HepG2 (cell line): ENCODE data around the gene DCTN3.

Experiments
- CEBPG ChIP-seq: IDR thresholded peaks from 2 replicates; pipeline ENCODE4 v1.6.1; 2016
- HDAC2 ChIP-seq: sonication (generic); formaldehyde crosslinking; IDR thresholded peaks from 2 replicates; pipeline ENCODE4 v1.4.0; 2020; ENCODE audit warnings: missing genetic modification reagents
- TAF1 ChIP-seq: sonication (generic); formaldehyde crosslinking; IDR thresholded peaks from 2 replicates; pipeline ENCODE4 v1.4.0; 2020; ENCODE audit warnings: missing genetic modification reagents
- ZNF441 ChIP-seq: sonication (generic); formaldehyde crosslinking; IDR thresholded peaks from 2 replicates; pipeline ENCODE4 v1.7.0; 2021; ENCODE audit warnings: missing genetic modification reagents, borderline replicate concordance

- TF ChIP-seq TAF1 (CRISPR knock-in tag) (no peak), HDAC2 (CRISPR knock-in tag) (no peak), CEBPG (CRISPR knock-in tag) (no peak), ZNF441 (CRISPR knock-in tag) (no peak)
Measured at GRCh38 chr9:34607331-34607730, 13.0 kb downstream of the DCTN3 start.
